Ascending aorta (tissue), 2 donors: ENCODE data around the gene LILRB1. TPM values are rescaled to one million over a fixed set of nuclear protein-coding genes. Genes with fewer than 3 reads are reported as not detected.
"Not testable (repeated sequence)": the region's sequence is repeated elsewhere in the genome, so short reads cannot be mapped to it uniquely, and the experiment has no call there.

Source experiments
- DNase-seq, 2 donors: peaks; one replicate each; pipeline ENCODE4 v3.0.0-alpha.2; 2019; ENCODE audit warnings: low spot score in 2 of 2
- H3K27ac ChIP-seq, 2 donors: fragments of 200-600 bp; sonication (generic); one replicate each; pipeline ENCODE4 v1.5.1; 2016 to 2017; ENCODE audit warnings: mild to moderate bottlenecking in 1 of 2
- H3K27me3 ChIP-seq: fragments of 200-600 bp; sonication (generic); one replicate; pipeline ENCODE4 v1.5.1; 2017
- H3K36me3 ChIP-seq, 2 donors: fragments of 200-600 bp; sonication (generic); one replicate each; pipeline ENCODE4 v1.5.1; 2016
- H3K4me1 ChIP-seq, 2 donors: fragments of 200-600 bp; sonication (generic); one replicate each; pipeline ENCODE4 v1.5.1; 2016 to 2017; ENCODE audit warnings: mild to moderate bottlenecking in 1 of 2
- H3K4me3 ChIP-seq, 2 donors: fragments of 200-600 bp; sonication (generic); one replicate each; pipeline ENCODE4 v1.5.1; 2016 to 2017; ENCODE audit warnings: mild to moderate bottlenecking in 1 of 2
- H3K9me3 ChIP-seq, 2 donors: fragments of 200-600 bp; sonication (generic); one replicate each; pipeline ENCODE4 v1.5.1; 2016
- CTCF ChIP-seq, 3 experiments: fragments of 200-600 bp in 2 of 3; fragments of 450-650 bp in 1 of 3; sonication (generic) in 2 of 3; IDR thresholded peaks; one replicate each; pipeline ENCODE4 v1.5.1; 2016 to 2019; ENCODE audit warnings: antibody characterized with exemption in 3 of 3, mild to moderate bottlenecking in 1 of 3, moderate library complexity in 1 of 3
- intact Hi-C: fragments of 100-400 bp; cut with DNase I; formaldehyde crosslinking; loops from one replicate; pipeline ENCODE4 v1.15.1; 2023
- total RNA-seq: library from RNA; depleted of rRNA; stranded (reverse); fragments of >200 nt; gene quantifications from one replicate; pipeline ENCODE4 v1.1.0, GENCODE V29; 2016

Gene LILRB1
- total RNA-seq, 1 donor from 2014 or later: 2.7 TPM

GRCh38 chr19:54673222-54673621 is 42.9 kb downstream of the LILRB1 start:
- no peak overlapping the region for H3K27ac ChIP-seq
- H3K27me3 ChIP-seq: no peaks in the 10 kb centered on the region
- no peaks in the 10 kb centered on the region for H3K4me1 ChIP-seq
- no peaks in the 10 kb centered on the region for H3K36me3 ChIP-seq
- no peak overlapping the region for H3K4me3 ChIP-seq
- no peak for TF ChIP-seq CTCF (IDR thresholded peaks at IDR 0.05)
- no peak for DNase-seq
- intact Hi-C loops: no loop called here
- H3K9me3 ChIP-seq: no peaks in the 10 kb centered on the region

DNA sequence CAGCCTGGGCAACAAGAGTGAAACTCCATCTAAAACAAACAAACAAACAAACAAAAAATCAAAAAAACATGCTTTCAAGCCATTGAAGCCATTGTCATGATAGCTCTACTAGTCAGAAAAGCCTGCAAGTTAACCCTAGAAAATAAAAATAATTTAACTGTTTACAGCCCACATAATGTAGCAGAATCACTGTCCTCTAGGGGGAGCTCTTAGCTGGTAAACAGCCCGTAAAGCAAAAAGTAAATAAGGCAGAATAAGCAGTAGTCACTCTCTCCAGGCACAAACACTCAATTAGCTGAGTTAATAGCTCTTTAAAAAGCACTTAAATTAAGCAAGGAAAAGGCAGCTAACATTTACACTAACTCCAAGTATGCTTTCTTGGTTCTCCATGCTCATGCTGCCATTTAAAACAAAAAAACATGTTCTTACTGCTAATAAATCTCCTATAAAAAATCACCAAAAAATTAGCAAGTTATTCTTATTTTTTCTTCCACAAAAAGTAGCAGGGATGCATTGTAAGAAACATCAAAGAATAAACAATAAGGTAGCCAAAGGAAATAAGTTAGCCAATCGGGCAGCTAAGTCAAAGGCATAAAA is 43.8 kb downstream of the LILRB1 start:
- intact Hi-C loops: no loop called here

DNA sequence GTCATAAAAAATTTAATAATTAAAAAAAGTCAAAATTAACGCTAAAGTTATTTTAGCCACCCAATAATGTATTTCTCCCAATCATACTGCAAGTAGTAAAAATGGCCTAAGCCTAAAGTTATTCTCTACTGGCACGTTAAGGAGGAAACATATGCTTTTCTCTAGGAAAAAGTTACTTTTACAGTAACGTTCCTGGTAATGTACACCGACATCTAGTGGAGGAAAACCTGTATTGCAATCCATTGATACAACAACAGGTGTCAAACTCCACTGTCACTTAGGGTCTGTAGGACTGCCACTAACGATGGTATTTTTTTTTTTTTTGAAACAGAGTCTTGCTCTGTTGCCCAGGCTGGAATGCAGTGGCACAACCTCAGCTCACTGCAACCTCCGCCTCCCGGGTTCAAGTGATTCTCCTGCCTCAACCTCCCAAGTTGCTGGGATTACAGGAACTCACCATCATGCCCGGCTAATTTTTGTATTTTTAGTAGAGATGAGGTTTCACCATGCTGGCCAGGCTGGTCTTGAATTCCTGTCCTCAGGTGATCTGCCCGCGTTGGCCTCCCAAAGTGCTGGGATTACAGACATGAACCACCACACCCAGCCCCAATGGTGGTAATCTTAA is 46.0 kb downstream of the LILRB1 start:
- not testable (repeated sequence) for H3K27ac ChIP-seq, DNase-seq, H3K36me3 ChIP-seq, H3K27me3 ChIP-seq, H3K4me3 ChIP-seq, H3K4me1 ChIP-seq, H3K9me3 ChIP-seq
- peak; percentile 53 to 83 (median 82) for TF ChIP-seq CTCF (IDR thresholded peaks at IDR 0.05)
- intact Hi-C loops: loop anchor here (5.0 kb wide), 1 partner anchor 194 kb away; no protein-coding TSS in a partner anchor

More for the DNA sequence above, 43.8 kb downstream of the LILRB1 start:
- Histone ChIP-seq H3K27ac (no peak overlapping the region), H3K4me3 (no peak overlapping the region), H3K36me3 (no peaks in the 10 kb centered on the region), H3K4me1 (no peaks in the 10 kb centered on the region), H3K9me3 (no peaks in the 10 kb centered on the region), H3K27me3 (no peaks in the 10 kb centered on the region)
- DNase-seq: no peak
- TF ChIP-seq CTCF (IDR thresholded peaks at IDR 0.05): peak in 1 of 3 experiments; percentile 27

DNA sequence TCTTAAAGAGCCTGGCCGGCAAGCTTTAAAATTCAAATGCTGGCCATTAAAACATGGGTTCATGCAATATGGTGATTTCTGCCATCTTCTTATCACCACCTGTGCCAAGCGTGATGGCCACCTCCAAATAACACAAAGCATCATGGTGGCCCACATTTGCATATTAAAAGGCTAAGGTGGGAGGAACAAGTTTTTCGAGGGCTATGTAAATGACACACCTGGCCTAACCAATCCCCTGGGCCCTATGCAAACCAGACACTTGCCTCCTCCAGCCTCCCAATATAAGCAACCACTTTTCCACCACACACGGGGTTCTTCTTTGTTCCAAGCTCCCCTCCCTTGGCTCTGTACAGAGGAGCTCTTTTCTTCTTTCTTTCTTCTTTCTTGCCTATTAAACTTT is 46.9 kb downstream of the LILRB1 start:
- DNase-seq: no peak
- no peaks in the 10 kb centered on the region for H3K36me3 ChIP-seq
- H3K27me3 ChIP-seq: no peaks in the 10 kb centered on the region
- no peak overlapping the region for H3K27ac ChIP-seq
- H3K9me3 ChIP-seq: no peaks in the 10 kb centered on the region
- H3K4me1 ChIP-seq: no peaks in the 10 kb centered on the region
- H3K4me3 ChIP-seq: no peak overlapping the region
- TF ChIP-seq CTCF (IDR thresholded peaks at IDR 0.05): no peak
- intact Hi-C loops: loop anchor here (5.0 kb wide), 1 partner anchor 195 kb away; no protein-coding TSS in a partner anchor

GRCh38 chr19:54681596-54681995 is 51.3 kb downstream of the LILRB1 start:
- H3K27me3 ChIP-seq, H3K4me3 ChIP-seq, H3K27ac ChIP-seq, H3K4me1 ChIP-seq, H3K36me3 ChIP-seq, intact Hi-C loops, DNase-seq, H3K9me3 ChIP-seq: not testable (repeated sequence)

DNA sequence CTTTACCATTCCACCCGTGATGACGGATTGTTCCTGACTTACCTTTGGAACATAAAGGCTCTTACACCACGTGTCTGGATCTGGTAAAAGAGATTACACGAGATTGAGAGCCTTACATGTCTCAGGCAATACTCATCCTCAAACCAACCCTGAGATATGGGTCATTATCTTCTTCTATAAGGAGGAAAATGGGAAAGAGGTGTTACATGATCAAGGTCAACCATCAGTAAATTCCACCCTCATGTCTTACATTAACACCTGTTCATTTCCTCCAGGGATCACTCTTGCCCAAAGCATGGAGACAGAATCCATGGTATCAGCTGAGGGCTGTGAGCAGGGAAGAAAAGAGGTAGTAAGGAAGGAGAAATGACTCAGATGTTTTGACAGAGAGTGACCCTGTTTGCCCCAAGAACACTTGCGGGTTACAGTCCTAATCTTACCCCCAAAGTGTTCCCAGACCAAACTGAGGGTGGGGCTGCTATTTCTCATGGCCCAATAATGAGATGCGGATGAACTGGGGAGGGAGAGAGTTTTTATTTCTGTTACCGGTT is 52.1 kb downstream of the LILRB1 start:
- Histone ChIP-seq H3K36me3 (no peaks in the 10 kb centered on the region), H3K4me3 (no peak overlapping the region), H3K27me3 (no peaks in the 10 kb centered on the region), H3K4me1 (no peaks in the 10 kb centered on the region), H3K27ac (no peak overlapping the region), H3K9me3 (no peaks in the 10 kb centered on the region)
- DNase-seq: no peak
- no peak for TF ChIP-seq CTCF (IDR thresholded peaks at IDR 0.05)
- intact Hi-C loops: no loop called here
